Measurements from ENCODE around the gene GAB2.

The GAB2 gene

DNA sequence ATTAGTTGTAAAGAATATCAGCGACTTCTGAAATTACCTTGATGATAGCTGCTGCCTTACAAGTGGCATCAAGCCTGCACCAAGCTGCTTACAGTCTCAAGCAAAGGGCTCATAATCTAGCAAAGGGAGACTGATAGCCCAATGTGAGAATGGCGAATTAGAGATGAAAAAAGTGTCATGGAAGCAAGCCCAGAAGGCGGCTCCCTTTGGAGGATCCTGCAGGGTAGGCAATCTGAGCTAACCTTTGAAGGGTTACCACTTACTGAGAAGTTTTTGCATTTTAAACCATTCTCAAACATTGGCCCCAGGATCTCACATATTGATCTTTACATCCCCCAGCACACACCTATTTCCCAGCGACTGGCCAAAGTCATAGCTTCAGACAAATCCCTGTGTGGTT is 18.5 kb downstream of the GAB2 start:
- DNase-seq: no peak

DNA sequence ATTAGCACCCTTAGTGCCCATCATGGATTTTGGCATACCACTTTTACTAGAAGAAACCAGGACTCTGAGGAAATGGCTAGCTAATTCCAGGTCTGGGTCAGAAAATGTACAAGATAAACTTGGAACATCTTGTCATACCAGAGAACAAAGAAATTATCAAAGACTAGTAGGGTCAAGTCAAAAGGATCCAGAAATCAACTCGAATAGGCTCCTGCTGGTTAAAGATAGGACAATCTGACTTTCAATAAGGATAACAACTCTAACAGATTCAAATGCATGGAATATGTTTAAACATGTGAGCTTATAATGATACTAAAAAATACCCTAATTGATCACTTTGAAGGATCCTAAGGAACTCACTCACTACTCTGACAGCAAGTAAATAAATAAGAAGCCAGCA is 18.9 kb downstream of the GAB2 start:
- DNase-seq: no peak

DNA sequence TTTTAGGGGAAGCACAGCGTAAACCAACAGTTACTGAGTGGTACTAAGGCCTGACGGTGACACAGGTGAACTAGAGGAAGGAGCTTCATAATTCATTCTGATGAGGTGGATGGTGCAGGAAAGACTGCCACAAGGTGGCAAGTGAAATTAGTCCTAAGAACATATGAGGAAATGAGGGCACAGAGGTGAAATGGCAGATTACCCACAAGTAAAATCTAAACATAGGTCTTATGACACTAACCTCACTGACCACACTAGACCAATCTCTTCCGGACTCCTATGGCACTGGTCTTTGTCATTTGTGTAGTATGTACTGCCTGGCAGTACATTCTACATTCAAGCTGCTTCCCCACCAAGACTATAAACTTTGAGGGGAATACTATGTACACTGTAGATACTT is 20.2 kb downstream of the GAB2 start:
- no peak for DNase-seq

DNA sequence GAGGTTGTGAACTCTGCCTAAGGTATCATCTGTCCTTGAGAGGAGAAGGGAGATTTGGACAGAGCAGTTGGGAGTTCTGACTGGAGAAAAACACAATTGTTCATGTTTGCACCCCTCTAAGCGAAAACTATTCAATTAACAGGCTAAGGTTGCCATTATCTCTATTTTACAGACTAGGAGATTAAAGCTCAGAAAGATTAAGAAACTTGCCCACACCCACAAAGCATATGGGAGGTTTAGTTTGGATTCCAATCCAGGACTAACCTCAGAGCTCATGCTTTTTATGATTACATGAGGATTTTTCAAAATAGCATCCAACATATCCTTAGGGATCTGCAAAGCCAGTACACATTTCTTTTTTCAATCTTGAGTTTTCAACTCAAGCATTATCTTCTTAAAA is 22.0 kb downstream of the GAB2 start:
- no peak for DNase-seq

DNA sequence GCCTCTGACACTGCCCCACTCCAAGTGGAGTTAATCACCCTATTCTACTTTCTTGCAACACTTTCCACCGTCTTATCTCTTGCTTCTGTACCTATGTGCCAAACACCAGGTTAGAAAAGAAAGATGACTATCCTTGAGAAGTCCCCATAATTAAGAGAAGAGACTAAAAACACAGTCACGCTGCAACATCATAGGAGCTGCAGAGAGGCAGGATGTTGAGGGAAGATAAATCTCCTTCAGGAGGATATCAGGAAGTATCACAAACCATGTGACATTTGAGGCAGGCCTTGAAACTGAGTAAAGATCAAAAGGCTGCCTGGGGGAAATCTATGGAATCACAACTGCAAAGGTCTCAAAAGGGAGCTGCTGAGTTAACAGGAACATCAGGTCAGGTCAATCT is 24.8 kb downstream of the GAB2 start:
- no peak for DNase-seq

DNA sequence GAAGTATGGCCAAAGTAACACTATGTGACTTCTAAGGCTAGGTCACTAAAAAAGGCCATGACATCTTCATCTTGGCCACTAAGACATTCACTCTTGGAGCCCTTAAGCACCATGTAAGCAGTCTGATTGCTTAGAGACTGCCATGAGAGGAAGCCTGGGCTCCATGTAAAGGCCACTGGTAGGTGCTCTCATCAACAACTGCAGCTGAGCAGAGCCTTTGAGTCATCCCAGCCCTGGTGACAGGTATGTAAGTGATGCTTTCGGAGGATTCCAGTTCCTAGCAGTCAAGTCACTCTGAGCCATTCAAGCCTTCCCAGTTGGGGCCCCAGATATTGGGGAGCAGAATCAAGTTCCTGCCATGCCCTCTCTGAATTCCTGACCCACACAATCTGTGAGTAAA is 26.2 kb downstream of the GAB2 start:
- no peak for DNase-seq

DNA sequence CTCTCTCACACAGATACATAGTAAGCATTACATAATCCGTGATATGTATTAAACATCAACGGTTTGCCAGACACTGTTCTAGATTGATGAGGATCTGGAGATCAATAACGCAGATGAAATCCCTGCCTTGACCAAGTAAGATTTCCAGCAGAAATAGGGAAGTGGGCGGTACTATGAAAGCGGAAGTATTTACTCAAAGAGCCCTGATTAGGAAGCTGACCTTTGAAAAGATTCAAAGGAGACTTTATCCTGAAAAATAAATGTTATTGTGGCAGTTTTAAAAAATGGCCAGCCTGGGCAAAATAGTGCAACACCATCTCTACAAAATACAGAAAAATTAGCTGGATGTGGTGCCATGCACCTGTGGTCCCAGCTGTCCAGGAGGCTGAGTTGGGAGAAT is 26.8 kb downstream of the GAB2 start:
- no peak for DNase-seq

DNA sequence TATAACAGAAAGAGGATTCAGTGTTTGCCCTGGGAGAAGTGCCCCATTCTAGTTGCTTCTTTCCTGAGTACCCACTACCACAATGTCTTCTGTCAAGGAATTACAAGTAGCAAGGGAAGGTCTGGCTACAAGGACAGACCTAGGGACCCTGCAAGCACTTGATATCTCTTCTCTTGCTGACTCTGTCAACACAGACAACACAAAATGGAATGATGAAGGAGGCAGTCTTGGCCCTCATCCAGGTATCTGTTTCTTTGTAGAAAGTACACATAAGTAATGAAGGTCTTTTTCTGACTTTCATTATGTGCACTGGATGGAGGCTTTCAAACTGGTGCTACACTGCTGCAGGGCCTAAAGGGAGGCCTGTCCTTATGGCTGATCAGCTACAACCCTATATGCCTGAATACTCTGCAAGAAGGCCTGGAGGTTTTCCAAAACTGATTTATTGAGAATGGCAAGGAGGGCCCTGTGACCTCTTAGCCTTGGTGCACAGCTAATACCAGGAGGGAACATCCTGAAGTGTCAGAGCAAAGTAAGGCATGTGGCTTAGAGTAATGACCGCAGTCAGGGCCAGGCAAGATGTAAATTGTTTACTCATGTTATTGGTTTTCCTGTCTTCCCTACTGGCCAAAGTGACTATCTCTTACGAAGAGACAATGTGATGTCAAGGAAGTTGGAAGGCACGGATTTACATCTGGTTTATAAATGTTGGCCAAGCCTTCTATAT is 31.2 kb downstream of the GAB2 start:
- no peak for DNase-seq

DNA sequence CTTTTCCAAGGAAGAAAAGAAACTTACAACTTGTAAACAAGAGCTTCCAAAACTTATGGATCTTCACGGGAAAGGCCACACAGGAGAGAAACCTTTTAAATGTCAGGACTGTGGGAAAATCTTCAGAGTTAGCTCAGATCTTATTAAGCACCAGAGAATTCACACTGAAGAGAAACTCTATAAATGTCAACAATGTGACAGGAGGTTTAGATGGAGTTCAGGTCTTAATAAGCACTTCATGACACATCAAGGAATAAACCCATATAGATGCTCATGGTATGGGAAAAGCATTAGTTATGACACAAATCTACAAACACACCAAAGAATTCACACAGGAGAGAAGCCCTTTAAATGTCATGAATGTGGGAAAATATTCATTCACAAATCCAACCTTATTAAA is 32.4 kb downstream of the GAB2 start:
- no peak for DNase-seq

DNA sequence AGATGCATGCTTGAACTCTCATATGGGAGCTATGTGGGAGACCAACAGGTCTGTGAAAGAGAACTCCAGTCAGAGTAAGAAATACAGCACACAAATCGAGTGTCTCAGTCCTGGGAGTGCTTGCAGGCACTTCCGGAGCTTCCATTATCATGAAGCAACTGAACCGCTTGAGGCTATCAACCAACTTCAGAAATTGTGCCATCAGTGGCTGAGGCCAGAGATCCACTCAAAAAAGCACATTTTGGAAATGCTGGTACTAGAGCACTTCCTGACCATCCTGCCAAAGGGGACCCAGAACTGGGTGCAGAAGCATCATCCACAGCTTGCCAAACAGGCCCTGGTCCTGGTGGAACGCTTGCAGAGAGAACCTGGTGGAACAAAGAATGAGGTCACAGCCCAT is 33.4 kb downstream of the GAB2 start:
- no peak for DNase-seq

DNA sequence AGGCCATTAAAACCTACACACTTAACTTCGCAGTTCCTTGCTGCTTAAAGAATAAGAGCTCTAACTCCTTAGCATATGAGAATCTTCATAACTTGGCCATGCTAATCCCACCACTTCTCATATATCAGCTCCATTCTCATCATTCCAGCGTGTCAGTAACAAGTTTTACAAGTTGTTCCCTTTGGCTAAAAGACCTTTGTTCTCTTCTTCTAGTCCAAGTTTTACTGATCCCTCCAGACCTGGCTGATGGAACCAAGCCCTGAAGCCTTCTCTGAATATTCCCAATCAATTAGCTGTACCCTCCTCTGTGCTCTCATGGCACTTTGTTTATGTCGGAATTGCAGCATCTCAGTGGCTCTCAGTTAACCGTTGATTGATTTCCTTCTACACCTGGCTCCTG is 35.8 kb downstream of the GAB2 start:
- DNase-seq: no peak

DNA sequence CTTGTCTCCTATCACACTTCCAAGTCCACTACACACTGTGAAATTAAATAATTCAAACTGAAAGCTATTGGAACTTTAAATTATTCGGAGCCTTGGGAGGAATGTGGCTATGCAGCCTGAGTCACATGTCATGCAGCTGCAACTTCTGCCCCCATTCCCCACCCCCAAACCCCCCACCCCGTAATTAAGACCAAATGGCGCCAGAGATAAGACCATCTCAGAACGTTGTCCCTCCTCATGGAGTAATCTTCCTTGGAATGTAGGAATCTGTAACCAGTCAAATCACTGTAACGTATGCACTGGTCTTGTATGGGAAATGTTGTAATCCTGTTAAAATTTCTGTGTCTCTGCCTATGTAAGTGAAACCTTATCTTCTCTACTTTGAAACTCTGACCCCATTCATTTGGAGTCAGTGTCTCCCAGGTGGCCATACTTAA is 37.0 kb downstream of the GAB2 start:
- DNase-seq: no peak

DNA sequence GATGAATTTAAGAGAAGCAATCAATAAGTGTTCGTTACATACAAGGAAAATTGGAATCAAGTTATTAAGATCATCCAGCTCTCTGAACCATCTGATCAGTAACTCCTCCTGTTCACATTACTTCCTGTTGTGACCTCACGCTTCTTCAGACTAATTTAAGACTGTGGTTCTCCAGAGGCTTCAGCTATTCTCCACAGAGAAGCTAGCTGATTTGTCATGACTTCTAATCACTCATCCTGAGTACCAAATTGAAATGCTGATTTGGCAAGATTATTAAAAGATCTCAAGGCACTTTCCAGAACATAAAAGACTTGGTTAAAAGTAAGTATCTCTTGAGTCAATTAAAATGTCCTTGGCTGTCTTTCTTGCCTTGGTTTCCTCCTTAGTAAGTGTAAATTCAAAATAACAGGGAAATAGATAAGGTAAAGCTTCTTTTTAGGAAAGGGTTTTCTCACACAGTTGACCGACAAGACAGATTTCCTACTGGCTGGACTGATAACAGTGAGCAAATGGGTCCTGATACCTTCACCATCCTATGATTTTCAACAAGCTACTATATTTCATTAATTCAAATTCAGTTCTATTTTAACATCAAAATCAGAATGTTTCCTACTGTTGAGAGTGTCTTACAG is 38.5 kb downstream of the GAB2 start:
- no peak for DNase-seq

DNA sequence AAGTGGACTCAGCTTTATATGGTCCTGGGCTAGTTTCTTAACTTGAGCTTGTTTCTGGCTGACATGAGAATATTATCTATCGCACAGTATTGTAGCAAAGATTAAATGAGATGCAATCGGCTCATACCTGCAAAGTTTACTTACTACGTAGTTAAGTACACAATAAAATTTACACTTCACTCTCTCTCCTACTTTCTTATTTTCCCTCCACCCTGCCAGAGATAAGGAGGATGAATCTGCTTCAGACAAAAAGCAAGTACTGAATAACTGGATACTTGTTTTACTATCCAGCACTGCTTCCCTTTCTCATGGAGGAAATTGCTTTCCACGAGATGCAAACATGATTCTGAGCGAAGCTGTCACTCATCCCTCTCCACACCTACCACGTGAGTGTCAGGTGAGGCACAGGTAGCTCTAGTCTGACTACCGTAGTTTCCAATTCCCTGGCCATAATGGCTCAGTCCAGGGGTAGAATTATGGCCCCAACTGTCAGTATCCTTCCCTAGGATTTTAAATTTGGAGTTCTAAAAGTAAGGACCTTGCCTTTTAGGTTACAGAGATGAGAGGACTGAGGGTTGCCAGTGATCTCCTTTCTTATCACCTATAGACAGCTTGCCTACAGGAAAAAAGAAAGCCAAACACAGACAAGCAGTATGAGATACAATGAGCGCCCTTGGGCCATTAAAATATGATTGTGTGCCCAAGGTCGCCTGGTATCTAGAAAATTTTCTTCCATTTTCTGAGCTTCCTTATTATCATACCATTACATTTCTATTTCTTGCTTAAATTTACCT is 39.8 kb downstream of the GAB2 start:
- DNase-seq: no peak

DNA sequence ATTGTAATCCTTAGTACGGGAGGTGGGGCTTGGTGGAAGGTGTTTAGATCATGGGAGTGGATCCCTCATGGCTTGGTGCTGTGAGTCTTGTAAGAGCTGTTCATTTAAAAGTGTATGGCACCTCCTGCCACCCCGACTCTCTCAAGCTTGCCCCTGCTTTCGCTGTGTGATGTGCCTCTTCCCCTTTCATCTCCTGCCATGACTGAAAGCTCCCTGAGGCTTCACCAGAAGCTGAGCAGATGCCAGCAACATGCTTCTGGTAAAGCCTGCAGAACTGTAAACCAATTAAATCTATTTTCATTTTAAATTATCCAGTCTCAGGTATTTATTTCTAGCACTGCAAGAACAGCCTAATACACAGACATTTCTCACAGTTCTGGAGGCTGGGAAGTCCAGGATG is 40.8 kb downstream of the GAB2 start:
- no peak for DNase-seq

DNA sequence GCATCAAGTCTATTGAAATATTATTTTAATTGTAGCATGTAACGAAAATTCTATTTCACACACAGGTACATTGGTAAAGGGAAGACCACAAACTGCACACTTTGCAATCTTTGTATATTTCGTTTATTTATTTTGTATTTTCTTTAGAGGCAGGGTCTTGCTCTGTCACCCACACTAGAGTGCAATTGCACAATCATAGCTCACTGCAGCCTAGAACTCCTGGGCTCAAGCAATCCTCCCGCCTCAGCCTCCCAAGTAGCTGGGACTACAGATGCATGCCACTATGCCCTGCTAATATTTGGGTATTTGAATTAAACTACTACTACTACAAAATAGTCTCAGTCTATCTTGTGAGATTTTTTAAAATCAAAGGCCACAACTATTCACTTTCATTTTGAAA is 42.7 kb downstream of the GAB2 start:
- no peak for DNase-seq

DNA sequence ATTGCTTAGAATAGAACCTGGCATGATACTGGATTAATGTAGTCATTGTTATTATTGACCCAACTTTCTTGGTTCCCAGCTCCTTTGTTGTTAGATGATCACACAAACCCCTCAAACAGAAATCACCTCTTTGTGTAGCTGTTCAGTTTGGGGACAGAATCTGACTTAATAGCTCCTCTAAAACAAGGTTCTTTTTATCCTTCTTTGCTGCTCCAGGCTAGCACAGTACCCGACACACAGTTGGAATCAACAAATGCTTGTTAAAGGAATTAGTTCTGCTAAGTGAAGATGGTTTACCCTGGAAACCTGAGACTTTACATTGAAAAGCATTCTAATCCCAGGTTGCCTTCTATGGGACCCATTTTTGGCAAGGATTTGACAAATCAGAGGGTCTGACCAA is 43.9 kb downstream of the GAB2 start:
- DNase-seq: no peak

DNA sequence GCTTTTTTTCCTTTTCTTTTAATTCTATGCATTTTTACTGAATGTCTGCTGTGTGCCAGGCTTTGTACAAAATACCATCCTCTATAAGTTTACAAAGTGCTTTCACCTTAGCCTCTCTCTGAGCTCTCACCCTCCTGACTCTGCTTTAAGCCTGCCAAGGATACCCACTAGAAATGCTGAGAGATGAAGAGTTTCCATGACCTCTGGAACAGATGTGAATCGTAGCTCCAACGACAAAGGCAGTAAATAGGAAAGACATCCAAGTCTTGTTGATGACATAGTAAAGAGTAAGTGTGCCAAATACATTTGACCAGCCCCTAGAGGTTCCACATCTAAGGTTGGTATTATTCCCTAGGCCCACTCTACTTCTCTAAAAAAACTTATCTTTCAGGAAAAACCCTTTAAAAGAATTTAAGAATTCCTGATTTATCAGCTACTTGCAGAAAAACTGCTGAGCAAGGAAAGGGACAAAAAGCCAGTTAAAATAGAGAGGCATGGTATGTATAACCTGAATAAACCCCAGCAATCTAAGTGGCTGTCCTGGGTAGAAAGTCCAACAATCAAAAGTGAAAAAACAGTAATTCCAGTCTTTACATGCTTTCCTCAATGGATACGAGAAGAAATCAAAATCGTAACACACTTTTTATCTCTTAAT is 45.4 kb downstream of the GAB2 start:
- no peak for DNase-seq

DNA sequence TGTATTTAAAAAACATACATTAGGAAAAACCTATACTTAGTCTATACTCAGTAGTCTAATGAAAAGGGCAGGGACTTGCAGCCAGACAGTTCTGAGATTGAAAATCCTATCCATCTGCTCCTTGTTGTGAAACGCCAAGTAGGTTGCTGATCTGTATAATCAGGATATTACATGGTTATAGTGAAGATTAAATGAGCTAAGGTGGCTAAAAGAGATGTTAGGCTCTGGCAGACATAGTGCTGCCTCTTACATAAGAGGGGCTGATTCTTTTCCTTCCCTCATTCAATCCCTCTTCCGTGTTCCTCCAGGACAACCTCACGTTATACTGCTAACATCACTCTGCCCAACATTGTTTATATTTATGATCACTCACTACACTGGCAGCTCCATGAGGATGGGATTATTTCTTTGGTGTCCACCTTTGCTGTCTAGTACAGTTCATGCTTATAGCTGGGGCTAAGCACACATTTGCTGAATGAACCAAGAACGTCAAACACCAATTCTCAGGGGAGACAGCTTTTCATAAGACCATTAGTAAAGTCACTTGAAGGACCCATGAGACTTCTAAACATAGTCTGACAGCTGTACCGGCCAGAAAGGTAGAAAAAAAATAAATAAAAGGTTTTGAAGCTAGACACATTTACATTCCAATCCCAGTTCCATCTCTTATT is 46.3 kb downstream of the GAB2 start:
- no peak for DNase-seq

DNA sequence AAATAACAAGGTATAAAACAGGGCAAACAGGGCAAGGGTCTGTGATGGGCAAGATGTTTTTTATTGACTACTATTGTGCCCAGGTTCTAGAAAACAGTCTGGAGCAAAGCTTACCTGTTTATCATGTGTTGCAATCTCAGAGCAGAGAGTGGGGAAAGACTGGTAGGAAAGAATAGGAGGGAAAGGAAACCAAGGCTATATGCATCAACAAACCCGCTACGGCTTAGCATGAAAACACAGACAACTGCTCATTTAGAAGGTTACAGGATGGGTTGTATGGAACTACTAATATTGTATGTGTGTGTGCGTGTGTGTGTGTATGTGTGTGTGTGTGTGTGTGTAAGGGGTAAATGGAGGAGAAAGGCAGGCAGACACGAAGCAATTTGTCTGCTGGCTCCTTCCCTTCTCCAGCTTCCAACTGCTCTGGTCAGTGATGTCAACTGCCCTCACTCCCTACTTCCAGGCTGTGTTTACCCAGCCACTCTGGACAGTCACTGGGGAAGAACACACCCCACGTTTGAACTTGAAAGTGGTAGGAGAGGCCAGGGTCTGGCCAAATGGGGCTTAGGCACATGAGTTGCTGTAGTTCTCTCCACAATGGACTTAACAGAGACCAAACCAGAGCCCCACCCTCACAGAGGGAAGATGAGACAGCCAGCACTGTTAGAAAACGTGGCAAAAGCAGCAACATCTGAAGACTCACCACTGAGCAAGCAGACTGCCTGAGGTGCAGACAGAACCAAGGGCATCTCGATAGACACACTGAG is 47.0 kb downstream of the GAB2 start:
- no peak for DNase-seq

DNA sequence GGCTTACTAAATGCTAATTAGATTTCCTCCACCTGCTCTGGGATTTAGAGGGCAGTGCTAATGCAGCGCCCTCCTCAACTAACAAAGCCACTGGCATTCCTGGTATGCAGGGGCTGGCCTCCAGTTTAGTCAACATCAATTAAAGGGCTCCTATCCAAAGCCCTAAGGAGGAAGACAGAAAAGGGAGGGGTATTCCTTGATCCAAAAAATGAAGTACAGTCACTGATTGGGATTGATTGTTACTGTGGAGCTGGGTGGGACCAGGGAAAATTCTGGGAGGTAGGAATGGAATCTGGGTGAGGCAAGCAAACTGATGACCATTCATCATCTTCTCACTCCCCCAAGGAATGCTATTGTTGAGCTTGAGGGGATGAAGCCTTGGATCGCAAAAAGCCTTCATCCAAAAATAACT is 52.2 kb downstream of the GAB2 start:
- DNase-seq: no peak

DNA sequence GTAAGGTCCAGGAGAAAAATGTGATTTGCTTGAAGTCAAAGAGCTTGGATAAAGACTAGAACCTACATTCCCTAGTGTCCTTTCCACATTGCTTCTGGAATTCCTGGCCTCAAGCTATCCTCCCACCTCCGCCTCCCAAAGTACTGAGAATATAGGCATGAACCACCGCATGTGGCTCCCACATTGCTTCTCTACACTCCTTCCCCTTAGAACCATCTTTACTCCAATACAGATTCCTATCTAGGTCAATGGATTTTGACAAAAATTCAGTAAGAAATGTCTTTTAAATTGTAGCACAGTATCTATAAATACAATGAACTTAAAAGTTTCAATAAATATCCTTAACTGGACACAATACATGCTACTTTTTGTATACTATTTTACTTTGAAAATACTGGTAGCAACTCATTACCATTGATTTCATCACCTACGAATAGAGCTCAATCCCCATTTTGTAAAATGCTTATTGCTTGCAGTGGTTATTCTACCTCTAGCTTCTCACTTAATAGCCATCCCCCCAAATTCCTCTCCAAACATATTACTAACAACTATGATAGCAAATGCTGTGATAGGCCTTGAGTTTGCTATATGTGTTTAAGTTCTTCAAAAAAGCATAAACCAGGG is 53.4 kb downstream of the GAB2 start:
- no peak for DNase-seq

Data from activated CD4-positive, alpha-beta T cell treated with anti-CD3 and anti-CD28 coated beads, Interleukin-2, amount 50 U/mL, for 48 hours (primary cell).